T-helper 2 cell treated with Interferon-gamma antibody and Interleukin-4, amounts not matched to agents 5 μg/mL and 100 μg/mL, for 36 hours (primary cell): ENCODE data around the gene NDUFC1.
A peak's percentile ranks its signal among the peaks of the same experiment; 100 is the strongest.
"Not testable (repeated sequence)": the region's sequence is repeated elsewhere in the genome, so short reads cannot be mapped to it uniquely, and the experiment has no call there.

Experiments
- DNase-seq: peaks from one replicate; pipeline ENCODE4 v3.0.0; 2021; ENCODE audit warnings: low spot score
- H3K27ac Mint-ChIP-seq: one replicate; pipeline ENCODE4 v1.8.0; 2021; ENCODE audit warnings: mild to moderate bottlenecking, mixed read lengths
- H3K27me3 Mint-ChIP-seq: one replicate; pipeline ENCODE4 v1.8.0; 2021; ENCODE audit warnings: low read depth, mixed read lengths
- H3K36me3 Mint-ChIP-seq: one replicate; pipeline ENCODE4 v1.8.0; 2021; ENCODE audit warnings: low read depth, mixed read lengths
- H3K4me1 Mint-ChIP-seq: one replicate; pipeline ENCODE4 v1.8.0; 2021; ENCODE audit warnings: low read depth, mixed read lengths
- H3K4me3 Mint-ChIP-seq: one replicate; pipeline ENCODE4 v1.8.0; 2022; ENCODE audit warnings: mild to moderate bottlenecking, moderate library complexity, mixed read lengths
- H3K9me3 Mint-ChIP-seq: one replicate; pipeline ENCODE4 v1.8.0; 2021; ENCODE audit warnings: mixed read lengths

NDUFC1 gene

DNA sequence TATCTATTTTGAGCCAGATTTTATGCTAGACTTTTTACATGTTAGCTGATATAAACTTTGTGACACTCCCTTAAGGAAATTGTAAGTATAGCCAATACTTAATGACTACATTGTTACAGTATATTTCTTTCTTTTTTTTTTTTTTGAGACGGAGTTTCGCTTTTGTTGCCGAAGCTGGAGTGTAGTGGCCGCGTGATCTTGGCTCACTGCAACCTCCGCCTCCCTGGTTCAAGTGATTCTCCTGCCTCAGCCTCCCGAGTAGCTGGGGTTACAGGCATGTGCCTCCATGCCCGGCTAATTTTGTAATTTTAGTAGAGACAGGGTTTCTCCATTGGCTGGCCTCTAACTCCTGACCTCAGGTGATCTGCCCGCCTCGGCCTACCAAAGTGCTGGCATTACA lies 11.1 kb upstream of the NDUFC1 start:
- H3K27ac Mint-ChIP-seq = peak overlapping the region; percentile 58
- peaks cover 26% of the 10 kb centered on the region for H3K36me3 Mint-ChIP-seq
- H3K4me3 Mint-ChIP-seq = peak overlapping the region; percentile 55
- peaks cover 53% of the 10 kb centered on the region for H3K4me1 Mint-ChIP-seq
- not testable (repeated sequence) for DNase-seq, H3K27me3 Mint-ChIP-seq, H3K9me3 Mint-ChIP-seq

DNA sequence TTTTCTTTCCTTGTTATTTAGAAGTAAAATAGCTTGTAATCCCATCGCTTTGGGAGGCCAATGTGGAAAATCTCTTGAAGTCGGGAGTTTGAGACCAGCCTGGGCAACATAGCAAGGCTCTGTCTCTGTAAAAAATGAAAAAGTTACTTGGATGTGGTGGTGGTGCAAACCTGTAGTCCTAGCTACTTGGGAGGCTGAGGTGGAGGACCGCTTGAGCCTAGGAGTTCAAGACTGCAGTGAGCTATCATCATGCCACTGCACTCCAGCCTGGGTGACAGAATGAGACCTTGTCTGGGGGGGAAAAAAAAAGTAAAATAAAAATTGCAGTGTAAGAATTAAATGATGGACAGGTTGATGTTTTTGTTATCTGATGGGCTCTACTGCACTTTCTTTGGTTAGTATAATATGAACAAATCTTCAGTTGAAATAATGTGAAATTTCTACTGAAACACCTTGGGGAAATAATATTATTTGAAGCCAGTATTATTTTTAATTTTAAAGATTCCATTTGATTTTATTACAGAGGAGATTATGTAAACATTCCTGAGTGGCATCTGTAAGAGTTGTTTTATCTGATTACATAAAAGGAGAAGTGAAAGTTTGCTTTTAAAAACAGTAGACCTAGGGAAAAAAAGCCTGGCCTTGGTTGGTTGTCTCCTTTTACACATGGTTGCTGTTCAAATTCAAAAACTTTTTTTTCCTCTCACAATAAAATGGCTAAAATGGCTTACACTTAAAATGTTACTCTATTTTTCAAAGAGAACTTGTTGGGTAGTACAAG lies 10.5 kb upstream of the NDUFC1 start:
- Mint-ChIP-seq H3K4me1 (peaks cover 51% of the 10 kb centered on the region), H3K9me3 (peaks cover 4% of the 10 kb centered on the region), H3K4me3 (peak overlapping the region; percentile 50)

GRCh38 chr4:139311909-139312308 lies 9.6 kb upstream of the NDUFC1 start:
- DNase-seq = no peak
- peaks cover 49% of the 10 kb centered on the region for H3K4me1 Mint-ChIP-seq
- peak overlapping the region; percentile 66 for H3K27ac Mint-ChIP-seq
- peaks cover 23% of the 10 kb centered on the region for H3K36me3 Mint-ChIP-seq
- peak overlapping the region; percentile 22 for H3K4me3 Mint-ChIP-seq
- H3K27me3 Mint-ChIP-seq = no peaks in the 10 kb centered on the region
- H3K9me3 Mint-ChIP-seq = peaks cover 2% of the 10 kb centered on the region

More for the DNA sequence above, 10.5 kb upstream of the NDUFC1 start:
- Mint-ChIP-seq H3K27ac (peak overlapping the region; percentile 58), H3K36me3 (peaks cover 22% of the 10 kb centered on the region), H3K27me3 (no peaks in the 10 kb centered on the region)
- no peak for DNase-seq

- H3K4me3 Mint-ChIP-seq = peak overlapping the region; percentile 15
- H3K36me3 Mint-ChIP-seq = peaks cover 55% of the 10 kb centered on the region
Measured at GRCh38 chr4:139304920-139305319, 2.6 kb upstream of the NDUFC1 start.

DNA sequence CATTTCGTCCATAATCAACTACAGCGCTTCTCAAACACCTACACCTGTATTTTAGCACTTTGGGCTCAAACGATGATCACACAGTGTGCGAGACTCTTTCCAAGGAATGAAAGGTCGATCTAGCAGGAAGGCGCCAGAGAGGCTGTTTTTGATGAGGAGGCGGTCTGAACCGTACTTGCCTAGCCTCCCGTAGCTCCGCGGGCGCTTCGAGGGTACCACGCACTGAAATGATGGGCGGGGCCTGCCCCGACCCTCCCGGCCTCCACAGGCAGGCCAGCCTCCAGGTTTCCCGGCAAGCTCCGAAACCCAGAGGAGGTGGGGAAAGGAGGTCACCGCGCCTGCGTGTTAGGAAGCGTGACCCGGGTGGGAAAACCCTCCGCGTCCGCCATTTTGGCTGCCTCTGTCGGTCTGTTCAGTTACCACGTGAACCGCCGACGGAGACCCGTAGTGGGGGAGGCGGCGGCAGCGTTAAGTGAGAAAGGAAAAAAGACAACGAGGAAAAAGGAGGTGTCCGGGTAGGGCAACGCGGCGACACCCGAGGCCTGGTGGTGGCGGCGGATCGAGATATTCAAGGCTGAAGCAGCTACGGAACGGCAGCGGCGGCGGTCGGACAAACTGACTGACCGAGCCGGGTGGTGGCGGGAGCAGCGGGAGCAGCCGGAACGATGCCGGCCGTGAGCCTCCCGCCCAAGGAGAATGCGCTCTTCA lies 1.0 kb downstream of the NDUFC1 start, which contains the start of gene NAA15:
NAA15 (plus strand) TSS at position 393 of the 708 bp plus-strand sequence; CDS start at position 666, 273 bp downstream.
- H3K9me3 Mint-ChIP-seq = peaks cover 8% of the 10 kb centered on the region
- peak within 1 kb of the TSS; percentile 98 for H3K27ac Mint-ChIP-seq
- peaks cover 47% of the 10 kb centered on the region for H3K4me1 Mint-ChIP-seq

More at GRCh38 chr4:139304920-139305319, 2.6 kb upstream of the NDUFC1 start:
- Mint-ChIP-seq H3K27me3 (no peaks in the 10 kb centered on the region), H3K4me1 (peaks cover 36% of the 10 kb centered on the region), H3K9me3 (peaks cover 8% of the 10 kb centered on the region), H3K27ac (no peak overlapping the region)
- DNase-seq = no peak

DNA sequence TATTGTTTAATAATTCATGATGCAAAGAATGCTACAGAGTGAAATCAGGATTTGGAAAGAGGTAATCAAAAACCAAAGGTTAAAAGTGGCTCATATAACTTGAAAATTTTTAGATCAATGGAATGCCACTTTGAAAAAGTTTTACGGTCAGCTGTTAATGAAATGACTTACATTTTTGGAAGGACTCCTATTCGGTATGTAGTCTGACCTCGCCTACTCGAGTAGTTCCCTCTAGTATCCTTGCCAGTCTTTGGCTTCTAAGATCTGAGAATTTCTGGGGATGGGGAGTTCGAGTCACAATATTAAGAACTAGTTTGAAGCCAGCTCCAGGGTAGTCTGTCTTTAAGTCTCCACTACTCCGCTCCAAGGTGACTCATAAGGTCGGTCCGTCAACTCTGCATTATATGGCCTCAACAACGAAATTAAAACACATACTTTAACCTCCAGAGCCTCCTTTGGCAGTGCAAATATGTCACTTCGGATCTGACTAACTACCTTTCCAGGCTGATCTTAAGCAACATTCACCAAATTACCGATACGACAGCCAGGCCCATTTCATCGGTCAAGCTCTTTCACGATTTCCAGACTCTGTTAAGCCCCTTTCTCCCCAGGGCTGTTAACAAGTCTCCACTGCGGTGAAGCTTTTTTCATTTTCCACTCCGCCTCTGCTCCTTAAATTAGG lies 1.7 kb downstream of the NDUFC1 start:
- peak overlapping the region; percentile 95 for H3K4me3 Mint-ChIP-seq
- no peaks in the 10 kb centered on the region for H3K27me3 Mint-ChIP-seq

More for the DNA sequence above, 1.0 kb downstream of the NDUFC1 start, which contains the start of gene NAA15:
- DNase-seq = peak; percentile 98
- Mint-ChIP-seq H3K27me3 (no peaks in the 10 kb centered on the region), H3K36me3 (peaks cover 42% of the 10 kb centered on the region), H3K4me3 (peak within 1 kb of the TSS; percentile 95)

DNA sequence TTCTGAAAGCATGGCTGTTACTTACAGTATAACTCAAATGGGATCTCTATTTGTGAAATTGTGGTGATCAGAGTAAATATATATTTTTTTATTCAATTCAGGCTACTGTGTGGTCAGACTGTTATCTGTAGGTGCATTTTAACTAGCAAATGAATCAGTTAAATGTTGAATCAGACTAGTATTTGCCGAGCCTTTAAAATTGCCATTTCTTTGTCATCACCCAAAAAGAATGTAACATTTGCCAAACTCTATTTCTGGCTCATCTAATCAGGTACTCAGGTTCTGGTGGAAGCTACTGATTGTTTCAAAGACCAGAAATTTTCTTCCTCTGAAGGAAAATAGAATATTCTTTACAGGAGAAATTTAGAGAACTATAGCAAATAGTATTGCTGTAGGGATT lies 2.7 kb downstream of the NDUFC1 start:
- Mint-ChIP-seq H3K27me3 (no peaks in the 10 kb centered on the region), H3K27ac (no peak overlapping the region), H3K36me3 (peaks cover 30% of the 10 kb centered on the region), H3K9me3 (no peaks in the 10 kb centered on the region), H3K4me1 (peaks cover 47% of the 10 kb centered on the region), H3K4me3 (peak overlapping the region; percentile 95)
- no peak for DNase-seq

More for the DNA sequence above, 1.7 kb downstream of the NDUFC1 start:
- H3K9me3 Mint-ChIP-seq = peaks cover 8% of the 10 kb centered on the region
- peak overlapping the region; percentile 98 for H3K27ac Mint-ChIP-seq
- no peak for DNase-seq
- peaks cover 53% of the 10 kb centered on the region for H3K4me1 Mint-ChIP-seq
- H3K36me3 Mint-ChIP-seq = peaks cover 36% of the 10 kb centered on the region

GRCh38 chr4:139297001-139297410 lies 5.3 kb downstream of the NDUFC1 start:
- no peaks in the 10 kb centered on the region for H3K27me3 Mint-ChIP-seq
- H3K9me3 Mint-ChIP-seq = no peaks in the 10 kb centered on the region
- H3K4me1 Mint-ChIP-seq = peaks cover 35% of the 10 kb centered on the region
- peak overlapping the region; percentile 1 for H3K27ac Mint-ChIP-seq
- H3K36me3 Mint-ChIP-seq = peaks cover 24% of the 10 kb centered on the region
- DNase-seq = no peak
- H3K4me3 Mint-ChIP-seq = no peak overlapping the region

- Mint-ChIP-seq H3K4me1 (peaks cover 35% of the 10 kb centered on the region), H3K27ac (peak overlapping the region; percentile 98), H3K36me3 (peaks cover 26% of the 10 kb centered on the region), H3K9me3 (no peaks in the 10 kb centered on the region), H3K4me3 (peak overlapping the region; percentile 92), H3K27me3 (no peaks in the 10 kb centered on the region)
- no peak for DNase-seq
Measured at GRCh38 chr4:139295942-139296299, 6.4 kb downstream of the NDUFC1 start.

GRCh38 chr4:139295206-139295941 lies 6.9 kb downstream of the NDUFC1 start:
- peak overlapping the region; percentile 98 for H3K27ac Mint-ChIP-seq
- H3K36me3 Mint-ChIP-seq = peaks cover 26% of the 10 kb centered on the region
- peak; percentile 93 for DNase-seq
- H3K4me1 Mint-ChIP-seq = peaks cover 33% of the 10 kb centered on the region
- peak overlapping the region; percentile 92 for H3K4me3 Mint-ChIP-seq
- H3K9me3 Mint-ChIP-seq = no peaks in the 10 kb centered on the region
- no peaks in the 10 kb centered on the region for H3K27me3 Mint-ChIP-seq

DNA sequence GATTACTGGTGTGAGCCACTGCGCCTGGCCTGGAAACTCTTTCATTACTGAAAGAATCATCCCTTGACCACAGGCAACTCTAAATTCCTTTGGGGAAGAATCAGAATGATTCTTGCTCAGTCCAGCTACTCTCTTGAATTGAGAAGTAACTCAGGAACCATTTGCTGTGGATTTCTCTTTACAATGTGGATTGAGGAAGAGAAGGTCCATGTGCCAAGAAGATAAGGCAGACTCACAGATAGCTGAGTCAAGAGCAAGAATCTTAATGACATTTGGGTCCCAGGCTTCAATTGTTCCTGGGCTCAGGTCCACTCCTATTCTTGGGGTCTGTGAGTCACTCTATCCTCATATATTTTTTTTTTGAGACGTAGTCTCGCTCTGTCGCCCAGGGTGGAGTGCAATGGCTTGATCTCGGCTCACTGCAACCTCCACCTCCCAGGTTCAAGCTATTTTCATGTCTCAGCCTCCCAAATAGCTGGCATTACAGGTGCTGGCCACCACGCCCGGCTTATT lies 16.0 kb downstream of the NDUFC1 start:
- Mint-ChIP-seq H3K27ac (no peak overlapping the region), H3K4me1 (peaks cover 2% of the 10 kb centered on the region), H3K9me3 (peaks cover 14% of the 10 kb centered on the region)

GRCh38 chr4:139282721-139283075 lies 19.6 kb downstream of the NDUFC1 start:
- no peak for DNase-seq
- Mint-ChIP-seq H3K27me3 (peaks cover 49% of the 10 kb centered on the region), H3K27ac (no peak overlapping the region), H3K4me3 (no peak overlapping the region), H3K4me1 (peaks cover 18% of the 10 kb centered on the region), H3K9me3 (peaks cover 14% of the 10 kb centered on the region), H3K36me3 (peaks cover 12% of the 10 kb centered on the region)

More for the DNA sequence above, 16.0 kb downstream of the NDUFC1 start:
- Mint-ChIP-seq H3K36me3 (peaks cover 30% of the 10 kb centered on the region), H3K27me3 (peaks cover 15% of the 10 kb centered on the region), H3K4me3 (no peak overlapping the region)
- no peak for DNase-seq

DNA sequence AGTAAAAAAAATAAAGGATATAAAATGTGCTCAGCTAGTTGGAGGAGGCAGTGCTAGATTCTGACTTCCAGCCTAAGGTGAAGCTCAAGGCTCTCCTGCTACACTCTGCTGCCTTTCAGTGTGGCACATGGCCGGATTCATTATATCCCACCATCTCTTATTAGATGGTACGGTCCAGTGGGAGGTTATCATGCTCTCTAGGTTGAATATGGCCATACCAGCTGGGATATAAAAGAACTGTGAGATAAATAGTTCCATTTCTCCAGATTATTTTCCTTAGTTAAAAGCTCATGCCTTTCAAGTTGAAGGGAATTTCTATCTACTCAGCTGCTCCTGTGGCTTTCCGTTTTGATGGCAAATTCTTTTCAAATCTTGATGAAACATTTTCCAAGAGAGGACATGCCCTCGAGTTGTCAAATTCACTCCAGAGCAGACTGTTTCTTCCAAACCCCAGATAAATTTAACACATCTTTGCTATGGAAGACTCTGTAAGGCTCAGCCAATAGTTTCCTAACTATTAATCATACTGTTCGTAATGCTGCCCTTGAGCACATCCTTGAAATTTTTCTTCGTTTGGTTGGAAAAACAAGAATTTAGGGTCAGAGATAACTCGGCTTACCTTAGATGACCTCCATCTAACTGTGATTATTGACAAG lies 20.1 kb downstream of the NDUFC1 start:
- H3K4me1 Mint-ChIP-seq = peaks cover 18% of the 10 kb centered on the region
- peaks cover 10% of the 10 kb centered on the region for H3K36me3 Mint-ChIP-seq
- H3K9me3 Mint-ChIP-seq = peaks cover 14% of the 10 kb centered on the region
- no peak overlapping the region for H3K4me3 Mint-ChIP-seq
- DNase-seq = no peak
- no peak overlapping the region for H3K27ac Mint-ChIP-seq
- H3K27me3 Mint-ChIP-seq = peaks cover 52% of the 10 kb centered on the region
